HepG2 (cell line): ENCODE data around the gene PCGF3. TPM values are rescaled to one million over a fixed set of nuclear protein-coding genes. Genes with fewer than 3 reads are reported as not detected.

Source experiments
- CHD2 ChIP-seq: IDR thresholded peaks from 2 replicates; pipeline ENCODE4 v1.6.1; 2011; ENCODE audit warnings: low read depth, low read length, improper control_type of control experiment
- FLYWCH1 ChIP-seq: sonication (generic); formaldehyde crosslinking; IDR thresholded peaks from 2 replicates; pipeline ENCODE4 v1.8.1; 2023; ENCODE audit warnings: mild to moderate bottlenecking, missing genetic modification reagents
- KDM3A ChIP-seq: IDR thresholded peaks from 2 replicates; pipeline ENCODE4 v1.6.1; 2018; ENCODE audit warnings: low read depth, missing compliant biosample characterization
- MYC ChIP-seq: sonication (generic); formaldehyde crosslinking; IDR thresholded peaks from 2 replicates; pipeline ENCODE4 v1.9.0; 2021; ENCODE audit warnings: missing genetic modification reagents, borderline replicate concordance
- NFKB2 ChIP-seq: sonication (generic); formaldehyde crosslinking; IDR thresholded peaks from 2 replicates; pipeline ENCODE4 v1.4.0; 2020; ENCODE audit warnings: missing genetic modification reagents, borderline replicate concordance
- PCBP1 ChIP-seq: fragments of 200-400 bp; formaldehyde crosslinking; IDR thresholded peaks from 2 replicates; pipeline ENCODE4 v1.6.1; 2017; ENCODE audit warnings: mild to moderate bottlenecking, low read depth, low read length, borderline replicate concordance
- RBM39 ChIP-seq: fragments of 200-400 bp; formaldehyde crosslinking; IDR thresholded peaks from one replicate; pipeline ENCODE4 v1.6.1; 2018; ENCODE audit warnings: antibody characterized with exemption, mild to moderate bottlenecking, low read depth, low read length; ENCODE audit not compliant: poor library complexity, severe bottlenecking
- TARDBP ChIP-seq: sonication (generic); formaldehyde crosslinking; IDR thresholded peaks from 2 replicates; pipeline ENCODE4 v1.8.0; 2022; ENCODE audit warnings: mild to moderate bottlenecking, missing genetic modification reagents
- ZNF160 ChIP-seq: sonication (generic); formaldehyde crosslinking; IDR thresholded peaks from 2 replicates; pipeline ENCODE4 v1.8.0; 2022; ENCODE audit warnings: mild to moderate bottlenecking, inconsistent platforms, missing genetic modification reagents
- ZNF484 ChIP-seq: sonication (generic); formaldehyde crosslinking; IDR thresholded peaks from 2 replicates; pipeline ENCODE4 v1.5.1; 2020; ENCODE audit warnings: mild to moderate bottlenecking, low read depth, missing genetic modification reagents, borderline replicate concordance
- ZNF749 ChIP-seq: sonication (generic); formaldehyde crosslinking; IDR thresholded peaks from 2 replicates; pipeline ENCODE4 v1.8.0; 2022; ENCODE audit warnings: mild to moderate bottlenecking, missing genetic modification reagents, moderate library complexity, borderline replicate concordance
- ZNF781 ChIP-seq: sonication (generic); formaldehyde crosslinking; IDR thresholded peaks from 2 replicates; pipeline ENCODE4 v1.5.1; 2020; ENCODE audit warnings: borderline replicate concordance, mild to moderate bottlenecking, missing genetic modification reagents; ENCODE audit errors: not compliant biosample characterization
- ZSCAN31 ChIP-seq: sonication (generic); formaldehyde crosslinking; IDR thresholded peaks from 2 replicates; pipeline ENCODE4 v1.5.0; 2020; ENCODE audit warnings: low read depth, mild to moderate bottlenecking, missing genetic modification reagents
- polyA plus RNA-seq, 8 experiments: library from polyadenylated mRNA; depleted of rRNA in 3 of 8; stranded (reverse) in 7 of 8; unstranded in 1 of 8; fragments of >200 nt; fragmentation: Illumina TruSeq in 4 of 8; extraction: Trizol in 4 of 8; gene quantifications; 2 replicates each; pipeline versions ENCODE4 v1.2.1 to v1.2.3, GENCODE V29; 2011 to 2016; ENCODE audit warnings: low read depth in 4 of 8, missing spikeins in 1 of 8, mixed read lengths in 1 of 8; ENCODE audit not compliant: insufficient read depth in 1 of 8
- total RNA-seq, 5 experiments: library from RNA; depleted of rRNA; stranded (reverse); fragments of >200 nt; fragmentation: Illumina TruSeq; extraction: Trizol; gene quantifications; 2 replicates each; pipeline ENCODE4 v1.2.3, GENCODE V29; 2016; ENCODE audit warnings: low read depth in 1 of 5
- TF ChIP-seq, protein P1 (sequence below): sonication (generic); formaldehyde crosslinking; IDR thresholded peaks from 2 replicates; pipeline ENCODE4 v1.5.0; 2020; ENCODE audit warnings: mild to moderate bottlenecking, missing genetic modification reagents
- TF ChIP-seq, protein P2 (sequence below): sonication (generic); formaldehyde crosslinking; IDR thresholded peaks from 2 replicates; pipeline ENCODE4 v1.8.0; 2022; ENCODE audit warnings: mild to moderate bottlenecking, missing genetic modification reagents, borderline replicate concordance
- TF ChIP-seq, protein P3 (sequence below): sonication (generic); formaldehyde crosslinking; IDR thresholded peaks from 2 replicates; pipeline ENCODE4 v1.5.0; 2020; ENCODE audit warnings: missing genetic modification reagents
- TF ChIP-seq, protein P4 (sequence below): sonication (generic); formaldehyde crosslinking; IDR thresholded peaks from 2 replicates; pipeline ENCODE4 v1.4.0; 2020; ENCODE audit warnings: missing genetic modification reagents
- TF ChIP-seq, protein P5 (sequence below): sonication (generic); formaldehyde crosslinking; IDR thresholded peaks from 2 replicates; pipeline ENCODE4 v1.8.1; 2022; ENCODE audit warnings: low read depth, mild to moderate bottlenecking, missing genetic modification reagents
- TF ChIP-seq, protein P6 (sequence below): sonication (generic); formaldehyde crosslinking; IDR thresholded peaks from 2 replicates; pipeline ENCODE4 v1.5.0; 2020; ENCODE audit warnings: missing genetic modification reagents

Gene PCGF3
- total and polyA plus RNA-seq, 2 of the 13 experiments (the other 11 are each of a cell fraction or from before 2014, with no cell fraction given): 28.6 to 66.2 TPM

DNA sequence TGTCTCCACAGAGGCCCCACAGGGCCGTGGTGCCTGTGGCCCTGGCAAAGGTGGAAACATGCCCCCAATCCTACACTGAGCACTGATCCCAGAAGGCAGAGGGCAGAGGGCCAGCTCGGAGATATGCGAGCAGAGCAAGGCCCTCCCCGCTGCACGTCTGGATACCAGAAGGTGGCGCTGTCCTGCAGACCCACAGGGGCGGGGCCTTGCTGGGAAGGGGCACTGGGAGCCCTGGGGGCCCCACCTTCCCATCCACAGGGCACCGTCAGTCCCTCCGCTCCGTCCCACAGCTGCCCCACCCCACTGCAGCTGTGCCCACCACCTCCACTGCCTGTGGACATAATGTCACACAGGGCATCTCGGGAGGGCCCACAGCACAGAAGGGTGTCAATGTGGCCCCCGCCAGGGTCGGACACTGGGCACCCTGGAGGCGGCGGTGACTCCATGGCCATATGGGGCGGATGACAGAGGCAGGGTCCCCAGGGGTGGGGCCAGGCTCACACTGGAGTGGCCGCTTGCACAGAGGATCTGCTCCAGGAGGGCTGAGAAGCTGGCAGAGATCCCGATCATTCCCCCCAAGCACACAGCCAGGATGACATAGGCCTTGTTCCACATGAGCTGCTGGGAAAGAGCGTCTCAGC, 21.5 kb upstream of the PCGF3 start (continued):
- TF ChIP-seq, protein P1, sequence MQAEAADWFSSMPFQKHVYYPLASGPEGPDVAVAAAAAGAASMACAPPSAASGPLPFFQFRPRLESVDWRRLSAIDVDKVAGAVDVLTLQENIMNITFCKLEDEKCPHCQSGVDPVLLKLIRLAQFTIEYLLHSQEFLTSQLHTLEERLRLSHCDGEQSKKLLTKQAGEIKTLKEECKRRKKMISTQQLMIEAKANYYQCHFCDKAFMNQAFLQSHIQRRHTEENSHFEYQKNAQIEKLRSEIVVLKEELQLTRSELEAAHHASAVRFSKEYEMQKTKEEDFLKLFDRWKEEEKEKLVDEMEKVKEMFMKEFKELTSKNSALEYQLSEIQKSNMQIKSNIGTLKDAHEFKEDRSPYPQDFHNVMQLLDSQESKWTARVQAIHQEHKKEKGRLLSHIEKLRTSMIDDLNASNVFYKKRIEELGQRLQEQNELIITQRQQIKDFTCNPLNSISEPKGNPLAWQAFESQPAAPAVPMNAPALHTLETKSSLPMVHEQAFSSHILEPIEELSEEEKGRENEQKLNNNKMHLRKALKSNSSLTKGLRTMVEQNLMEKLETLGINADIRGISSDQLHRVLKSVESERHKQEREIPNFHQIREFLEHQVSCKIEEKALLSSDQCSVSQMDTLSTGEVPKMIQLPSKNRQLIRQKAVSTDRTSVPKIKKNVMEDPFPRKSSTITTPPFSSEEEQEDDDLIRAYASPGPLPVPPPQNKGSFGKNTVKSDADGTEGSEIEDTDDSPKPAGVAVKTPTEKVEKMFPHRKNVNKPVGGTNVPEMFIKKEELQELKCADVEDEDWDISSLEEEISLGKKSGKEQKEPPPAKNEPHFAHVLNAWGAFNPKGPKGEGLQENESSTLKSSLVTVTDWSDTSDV (CRISPR knock-in tag): no peak
- TF ChIP-seq, protein P2, sequence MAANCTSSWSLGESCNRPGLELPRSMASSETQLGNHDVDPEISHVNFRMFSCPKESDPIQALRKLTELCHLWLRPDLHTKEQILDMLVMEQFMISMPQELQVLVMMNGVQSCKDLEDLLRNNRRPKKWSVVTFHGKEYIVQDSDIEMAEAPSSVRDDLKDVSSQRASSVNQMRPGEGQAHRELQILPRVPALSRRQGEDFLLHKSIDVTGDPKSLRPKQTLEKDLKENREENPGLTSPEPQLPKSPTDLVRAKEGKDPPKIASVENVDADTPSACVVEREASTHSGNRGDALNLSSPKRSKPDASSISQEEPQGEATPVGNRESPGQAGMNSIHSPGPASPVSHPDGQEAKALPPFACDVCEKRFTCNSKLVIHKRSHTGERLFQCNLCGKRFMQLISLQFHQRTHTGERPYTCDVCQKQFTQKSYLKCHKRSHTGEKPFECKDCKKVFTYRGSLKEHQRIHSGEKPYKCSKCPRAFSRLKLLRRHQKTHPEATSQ (CRISPR knock-in tag): no peak
- TF ChIP-seq ZSCAN31 (CRISPR knock-in tag): 0 out of 2 replicates have a peak, but pooled peaks have one; percentile 51
- TF ChIP-seq RBM39: no peak
- no peak for TF ChIP-seq PCBP1
- TF ChIP-seq ZNF781: no peak
- no peak for TF ChIP-seq NFKB2 (CRISPR knock-in tag)
- TF ChIP-seq, protein P3, sequence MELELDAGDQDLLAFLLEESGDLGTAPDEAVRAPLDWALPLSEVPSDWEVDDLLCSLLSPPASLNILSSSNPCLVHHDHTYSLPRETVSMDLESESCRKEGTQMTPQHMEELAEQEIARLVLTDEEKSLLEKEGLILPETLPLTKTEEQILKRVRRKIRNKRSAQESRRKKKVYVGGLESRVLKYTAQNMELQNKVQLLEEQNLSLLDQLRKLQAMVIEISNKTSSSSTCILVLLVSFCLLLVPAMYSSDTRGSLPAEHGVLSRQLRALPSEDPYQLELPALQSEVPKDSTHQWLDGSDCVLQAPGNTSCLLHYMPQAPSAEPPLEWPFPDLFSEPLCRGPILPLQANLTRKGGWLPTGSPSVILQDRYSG (CRISPR knock-in tag): no peak
- no peak; the same call in 1 of the 2 replicates for TF ChIP-seq CHD2
- no peak for TF ChIP-seq ZNF749 (CRISPR knock-in tag)
- TF ChIP-seq MYC (CRISPR knock-in tag): peak; percentile 18; the same call in 1 of the 2 replicates
- TF ChIP-seq, protein P4, sequence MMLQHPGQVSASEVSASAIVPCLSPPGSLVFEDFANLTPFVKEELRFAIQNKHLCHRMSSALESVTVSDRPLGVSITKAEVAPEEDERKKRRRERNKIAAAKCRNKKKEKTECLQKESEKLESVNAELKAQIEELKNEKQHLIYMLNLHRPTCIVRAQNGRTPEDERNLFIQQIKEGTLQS (CRISPR knock-in tag): no peak
- TF ChIP-seq KDM3A (CRISPR knock-in tag): 0 out of 2 replicates have a peak, but pooled peaks have one; percentile 35
- TF ChIP-seq, protein P5, sequence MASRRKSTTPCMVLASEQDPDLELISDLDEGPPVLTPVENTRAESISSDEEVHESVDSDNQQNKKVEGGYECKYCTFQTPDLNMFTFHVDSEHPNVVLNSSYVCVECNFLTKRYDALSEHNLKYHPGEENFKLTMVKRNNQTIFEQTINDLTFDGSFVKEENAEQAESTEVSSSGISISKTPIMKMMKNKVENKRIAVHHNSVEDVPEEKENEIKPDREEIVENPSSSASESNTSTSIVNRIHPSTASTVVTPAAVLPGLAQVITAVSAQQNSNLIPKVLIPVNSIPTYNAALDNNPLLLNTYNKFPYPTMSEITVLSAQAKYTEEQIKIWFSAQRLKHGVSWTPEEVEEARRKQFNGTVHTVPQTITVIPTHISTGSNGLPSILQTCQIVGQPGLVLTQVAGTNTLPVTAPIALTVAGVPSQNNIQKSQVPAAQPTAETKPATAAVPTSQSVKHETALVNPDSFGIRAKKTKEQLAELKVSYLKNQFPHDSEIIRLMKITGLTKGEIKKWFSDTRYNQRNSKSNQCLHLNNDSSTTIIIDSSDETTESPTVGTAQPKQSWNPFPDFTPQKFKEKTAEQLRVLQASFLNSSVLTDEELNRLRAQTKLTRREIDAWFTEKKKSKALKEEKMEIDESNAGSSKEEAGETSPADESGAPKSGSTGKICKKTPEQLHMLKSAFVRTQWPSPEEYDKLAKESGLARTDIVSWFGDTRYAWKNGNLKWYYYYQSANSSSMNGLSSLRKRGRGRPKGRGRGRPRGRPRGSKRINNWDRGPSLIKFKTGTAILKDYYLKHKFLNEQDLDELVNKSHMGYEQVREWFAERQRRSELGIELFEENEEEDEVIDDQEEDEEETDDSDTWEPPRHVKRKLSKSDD: peak; percentile 52; the same call in 1 of the 2 replicates
- TF ChIP-seq ZNF484: no peak
- no peak for TF ChIP-seq FLYWCH1 (CRISPR knock-in tag)
- TF ChIP-seq ZNF160: no peak
- TF ChIP-seq, protein P6, sequence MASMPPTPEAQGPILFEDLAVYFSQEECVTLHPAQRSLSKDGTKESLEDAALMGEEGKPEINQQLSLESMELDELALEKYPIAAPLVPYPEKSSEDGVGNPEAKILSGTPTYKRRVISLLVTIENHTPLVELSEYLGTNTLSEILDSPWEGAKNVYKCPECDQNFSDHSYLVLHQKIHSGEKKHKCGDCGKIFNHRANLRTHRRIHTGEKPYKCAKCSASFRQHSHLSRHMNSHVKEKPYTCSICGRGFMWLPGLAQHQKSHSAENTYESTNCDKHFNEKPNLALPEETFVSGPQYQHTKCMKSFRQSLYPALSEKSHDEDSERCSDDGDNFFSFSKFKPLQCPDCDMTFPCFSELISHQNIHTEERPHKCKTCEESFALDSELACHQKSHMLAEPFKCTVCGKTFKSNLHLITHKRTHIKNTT: no peak
- TF ChIP-seq TARDBP (CRISPR knock-in tag): no peak; the same call in 1 of the 2 replicates
